Cerebellar cortex (tissue), 1 donor: Measurements from ENCODE around the gene KRT12.

Experiments used
- DNase-seq: peaks from one replicate; pipeline ENCODE4 v3.0.0-alpha.2; 2015; ENCODE audit warnings: low spot score

KRT12 gene

GRCh38 chr17:40866838-40867237, at the start of gene KRT12:
KRT12 (minus strand) TSS chr17:40867223; CDS start chr17:40867186, 37 bp downstream.
- DNase-seq, result no peak

GRCh38 chr17:40916366-40916765, 49.3 kb upstream of the KRT12 start:
- no peak for DNase-seq

- DNase-seq, result no peak
Measured at GRCh38 chr17:40915721-40916256, 48.8 kb upstream of the KRT12 start.

- DNase-seq, result no peak
Measured at GRCh38 chr17:40915199-40915661, 48.2 kb upstream of the KRT12 start.

- DNase-seq, result no peak
Measured at GRCh38 chr17:40914075-40914855, 47.2 kb upstream of the KRT12 start.

- no peak for DNase-seq
Measured at GRCh38 chr17:40912486-40913210, 45.6 kb upstream of the KRT12 start.

GRCh38 chr17:40910441-40910841, 43.4 kb upstream of the KRT12 start:
- DNase-seq, result no peak

GRCh38 chr17:40909755-40910154, 42.7 kb upstream of the KRT12 start:
- DNase-seq, result no peak

- peak; percentile 85 for DNase-seq
Measured at GRCh38 chr17:40909351-40909750, 42.3 kb upstream of the KRT12 start.

- no peak for DNase-seq
Measured at GRCh38 chr17:40906613-40907012, 39.6 kb upstream of the KRT12 start.

- no peak for DNase-seq
Measured at GRCh38 chr17:40905370-40905769, 38.3 kb upstream of the KRT12 start.

- no peak for DNase-seq
Measured at GRCh38 chr17:40903129-40903847, 36.3 kb upstream of the KRT12 start.

GRCh38 chr17:40902498-40902897, 35.5 kb upstream of the KRT12 start:
- no peak for DNase-seq

GRCh38 chr17:40901981-40902474, 35.0 kb upstream of the KRT12 start:
- DNase-seq, result no peak

- DNase-seq, result no peak
Measured at GRCh38 chr17:40900809-40901356, 33.9 kb upstream of the KRT12 start.

GRCh38 chr17:40896916-40897455, 30.0 kb upstream of the KRT12 start:
- DNase-seq, result no peak

GRCh38 chr17:40895106-40895730, 28.2 kb upstream of the KRT12 start:
- no peak for DNase-seq

GRCh38 chr17:40888196-40888720, 21.2 kb upstream of the KRT12 start:
- DNase-seq, result no peak

GRCh38 chr17:40886090-40886489, 19.1 kb upstream of the KRT12 start:
- DNase-seq, result no peak

- no peak for DNase-seq
Measured at GRCh38 chr17:40884708-40885512, 17.9 kb upstream of the KRT12 start, which contains the start of gene KRT20. KRT20 (minus strand) TSS chr17:40885242; CDS start chr17:40885185, 57 bp downstream.
